ENCODE results near the gene B3GNT8. TPM values are rescaled to one million over a fixed set of nuclear protein-coding genes. Genes with fewer than 3 reads are reported as not detected.

The B3GNT8 gene
- total and polyA plus RNA-seq, 2 of the 8 experiments (the other 6 are each of a cell fraction or from before 2014, with no cell fraction given), result 0.67 to 0.86 TPM

GRCh38 chr19:41376998-41377365 is 50.2 kb downstream of the B3GNT8 start (continued):
- TF ChIP-seq JUN (IDR thresholded peaks at IDR 0.05; ENCODE audit: low read depth, low read length) (no peak), FOSL1 (IDR thresholded peaks at IDR 0.05; ENCODE audit: insufficient read depth, low read depth, low read length) (no peak)

Measured in H1 (cell line).